Activated T-helper 2 cell treated with anti-CD3 and anti-CD28 coated beads, Interferon-gamma antibody, Interleukin-2, Interleukin-4, amounts not matched to agents 10 μg/mL and 5 μg/mL and 100 μg/mL, durations not matched to agents 14 hours and 24 hours and 36 hours (primary cell): ENCODE results near the gene SRSF3. TPM values are rescaled to one million over a fixed set of nuclear protein-coding genes. Genes with fewer than 3 reads are reported as not detected.

Source experiments
- DNase-seq: peaks from one replicate; pipeline ENCODE4 v3.0.0; 2021; ENCODE audit warnings: low spot score
- H3K27ac Mint-ChIP-seq: one replicate; pipeline ENCODE4 v1.8.0; 2021; ENCODE audit warnings: mixed read lengths
- H3K27me3 Mint-ChIP-seq: one replicate; pipeline ENCODE4 v1.8.0; 2021; ENCODE audit warnings: low read depth, mixed read lengths
- H3K36me3 Mint-ChIP-seq: one replicate; pipeline ENCODE4 v1.8.0; 2021; ENCODE audit warnings: low read depth, mixed read lengths
- H3K4me1 Mint-ChIP-seq: one replicate; pipeline ENCODE4 v1.8.0; 2021; ENCODE audit warnings: low read depth, mixed read lengths
- H3K4me3 Mint-ChIP-seq: one replicate; pipeline ENCODE4 v1.8.0; 2021; ENCODE audit warnings: low read depth, mild to moderate bottlenecking, moderate library complexity, mixed read lengths
- H3K9me3 Mint-ChIP-seq: one replicate; pipeline ENCODE4 v1.8.0; 2021; ENCODE audit warnings: mixed read lengths
- intact Hi-C: fragments of 100-400 bp; cut with micrococcal nuclease; formaldehyde crosslinking; loops from one replicate; pipeline ENCODE4 v1.15.1; 2023
- total RNA-seq: library from RNA; stranded (reverse); gene quantifications from 2 replicates; pipeline ENCODE4 v1.2.3, GENCODE V29; 2022

SRSF3 gene
- total RNA-seq, 1 donor from 2014 or later: 512 TPM

- H3K9me3 Mint-ChIP-seq: no peaks in the 10 kb centered on the region
- no peaks in the 10 kb centered on the region for H3K4me1 Mint-ChIP-seq
- no peak for DNase-seq
- H3K27me3 Mint-ChIP-seq: no peaks in the 10 kb centered on the region
- no peaks in the 10 kb centered on the region for H3K36me3 Mint-ChIP-seq
- H3K4me3 Mint-ChIP-seq: no peak overlapping the region
- no peak overlapping the region for H3K27ac Mint-ChIP-seq
- intact Hi-C loops: no loop called here
Observed at GRCh38 chr6:36636283-36636682, 42.1 kb downstream of the SRSF3 start.

GRCh38 chr6:36636687-36637418 is 42.7 kb downstream of the SRSF3 start:
- no peak for DNase-seq
- H3K27me3 Mint-ChIP-seq: no peaks in the 10 kb centered on the region
- H3K4me1 Mint-ChIP-seq: no peaks in the 10 kb centered on the region
- no peak overlapping the region for H3K27ac Mint-ChIP-seq
- intact Hi-C loops: no loop called here
- no peaks in the 10 kb centered on the region for H3K9me3 Mint-ChIP-seq
- H3K36me3 Mint-ChIP-seq: no peaks in the 10 kb centered on the region
- H3K4me3 Mint-ChIP-seq: no peak overlapping the region

GRCh38 chr6:36638579-36638978 is 44.4 kb downstream of the SRSF3 start:
- no peaks in the 10 kb centered on the region for H3K9me3 Mint-ChIP-seq
- no peak overlapping the region for H3K4me3 Mint-ChIP-seq
- H3K27ac Mint-ChIP-seq: no peak overlapping the region
- intact Hi-C loops: no loop called here
- H3K36me3 Mint-ChIP-seq: no peaks in the 10 kb centered on the region
- H3K27me3 Mint-ChIP-seq: no peaks in the 10 kb centered on the region
- no peaks in the 10 kb centered on the region for H3K4me1 Mint-ChIP-seq
- DNase-seq: no peak

GRCh38 chr6:36639171-36639808 is 45.1 kb downstream of the SRSF3 start:
- H3K4me1 Mint-ChIP-seq: no peaks in the 10 kb centered on the region
- DNase-seq: no peak
- no peak overlapping the region for H3K4me3 Mint-ChIP-seq
- intact Hi-C loops: no loop called here
- no peaks in the 10 kb centered on the region for H3K27me3 Mint-ChIP-seq
- no peaks in the 10 kb centered on the region for H3K9me3 Mint-ChIP-seq
- no peak overlapping the region for H3K27ac Mint-ChIP-seq
- H3K36me3 Mint-ChIP-seq: no peaks in the 10 kb centered on the region

GRCh38 chr6:36641543-36641942 is 47.4 kb downstream of the SRSF3 start:
- Mint-ChIP-seq H3K4me1 (no peaks in the 10 kb centered on the region), H3K4me3 (no peak overlapping the region), H3K36me3 (no peaks in the 10 kb centered on the region), H3K27me3 (no peaks in the 10 kb centered on the region), H3K27ac (no peak overlapping the region), H3K9me3 (no peaks in the 10 kb centered on the region)
- DNase-seq: no peak
- intact Hi-C loops: no loop called here

- DNase-seq: no peak
- Mint-ChIP-seq H3K9me3 (no peaks in the 10 kb centered on the region), H3K27me3 (peaks cover 1% of the 10 kb centered on the region), H3K4me1 (no peaks in the 10 kb centered on the region), H3K4me3 (no peak overlapping the region), H3K27ac (no peak overlapping the region), H3K36me3 (no peaks in the 10 kb centered on the region)
- intact Hi-C loops: no loop called here
Observed at GRCh38 chr6:36642913-36643817, 49.0 kb downstream of the SRSF3 start.

GRCh38 chr6:36643977-36644376 is 49.8 kb downstream of the SRSF3 start:
- Mint-ChIP-seq H3K4me3 (no peak overlapping the region), H3K4me1 (no peaks in the 10 kb centered on the region), H3K9me3 (no peaks in the 10 kb centered on the region), H3K36me3 (no peaks in the 10 kb centered on the region), H3K27ac (no peak overlapping the region), H3K27me3 (peaks cover 4% of the 10 kb centered on the region)
- DNase-seq: no peak
- intact Hi-C loops: no loop called here

GRCh38 chr6:36649086-36649485 is 54.9 kb downstream of the SRSF3 start:
- Mint-ChIP-seq H3K27ac (no peak overlapping the region), H3K4me1 (no peaks in the 10 kb centered on the region), H3K27me3 (peaks cover 13% of the 10 kb centered on the region), H3K36me3 (no peaks in the 10 kb centered on the region), H3K9me3 (no peaks in the 10 kb centered on the region), H3K4me3 (no peak overlapping the region)
- intact Hi-C loops: no loop called here
- no peak for DNase-seq

GRCh38 chr6:36649701-36650484 is 55.7 kb downstream of the SRSF3 start:
- no peak overlapping the region for H3K4me3 Mint-ChIP-seq
- intact Hi-C loops: no loop called here

GRCh38 chr6:36650848-36651478 is 56.8 kb downstream of the SRSF3 start:
- intact Hi-C loops: no loop called here
- H3K27me3 Mint-ChIP-seq: peaks cover 21% of the 10 kb centered on the region
- H3K36me3 Mint-ChIP-seq: no peaks in the 10 kb centered on the region
- no peak overlapping the region for H3K27ac Mint-ChIP-seq
- no peak overlapping the region for H3K4me3 Mint-ChIP-seq
- H3K9me3 Mint-ChIP-seq: no peaks in the 10 kb centered on the region
- H3K4me1 Mint-ChIP-seq: peaks cover 5% of the 10 kb centered on the region
- DNase-seq: no peak

More at GRCh38 chr6:36649701-36650484, 55.7 kb downstream of the SRSF3 start:
- H3K4me1 Mint-ChIP-seq: peaks cover under 1% of the 10 kb centered on the region
- no peak overlapping the region for H3K27ac Mint-ChIP-seq
- H3K27me3 Mint-ChIP-seq: peaks cover 15% of the 10 kb centered on the region
- H3K9me3 Mint-ChIP-seq: no peaks in the 10 kb centered on the region
- no peaks in the 10 kb centered on the region for H3K36me3 Mint-ChIP-seq
- DNase-seq: no peak

GRCh38 chr6:36651659-36652379 is 57.7 kb downstream of the SRSF3 start:
- H3K4me1 Mint-ChIP-seq: peaks cover 5% of the 10 kb centered on the region
- no peak overlapping the region for H3K27ac Mint-ChIP-seq
- DNase-seq: no peak
- peaks cover 25% of the 10 kb centered on the region for H3K27me3 Mint-ChIP-seq
- H3K9me3 Mint-ChIP-seq: no peaks in the 10 kb centered on the region
- no peaks in the 10 kb centered on the region for H3K36me3 Mint-ChIP-seq
- H3K4me3 Mint-ChIP-seq: no peak overlapping the region
- intact Hi-C loops: no loop called here
